ENCODE results near the gene PRRC2B. TPM values are rescaled to one million over a fixed set of nuclear protein-coding genes. Genes with fewer than 3 reads are reported as not detected.

The PRRC2B gene
- total and polyA plus RNA-seq, 8 donors: 26.3 to 251 (median 71.8) TPM

- Histone ChIP-seq H3K4me1 (peaks cover 65 to 95% (median 81%) of the 10 kb centered on the region in 4 donors), H3K27me3 (no peaks in the 10 kb centered on the region), H3K27ac (peak overlapping the region in 4 of 5 donors; percentile 15 to 73 (median 62)), H3K9me3 (no peaks in the 10 kb centered on the region), H3K36me3 (no peaks in the 10 kb centered on the region), H3K4me3 (no peak overlapping the region)
- TF ChIP-seq, protein P1, sequence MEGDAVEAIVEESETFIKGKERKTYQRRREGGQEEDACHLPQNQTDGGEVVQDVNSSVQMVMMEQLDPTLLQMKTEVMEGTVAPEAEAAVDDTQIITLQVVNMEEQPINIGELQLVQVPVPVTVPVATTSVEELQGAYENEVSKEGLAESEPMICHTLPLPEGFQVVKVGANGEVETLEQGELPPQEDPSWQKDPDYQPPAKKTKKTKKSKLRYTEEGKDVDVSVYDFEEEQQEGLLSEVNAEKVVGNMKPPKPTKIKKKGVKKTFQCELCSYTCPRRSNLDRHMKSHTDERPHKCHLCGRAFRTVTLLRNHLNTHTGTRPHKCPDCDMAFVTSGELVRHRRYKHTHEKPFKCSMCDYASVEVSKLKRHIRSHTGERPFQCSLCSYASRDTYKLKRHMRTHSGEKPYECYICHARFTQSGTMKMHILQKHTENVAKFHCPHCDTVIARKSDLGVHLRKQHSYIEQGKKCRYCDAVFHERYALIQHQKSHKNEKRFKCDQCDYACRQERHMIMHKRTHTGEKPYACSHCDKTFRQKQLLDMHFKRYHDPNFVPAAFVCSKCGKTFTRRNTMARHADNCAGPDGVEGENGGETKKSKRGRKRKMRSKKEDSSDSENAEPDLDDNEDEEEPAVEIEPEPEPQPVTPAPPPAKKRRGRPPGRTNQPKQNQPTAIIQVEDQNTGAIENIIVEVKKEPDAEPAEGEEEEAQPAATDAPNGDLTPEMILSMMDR (IDR thresholded peaks at IDR 0.05): no peak
- TF ChIP-seq POLR2AphosphoS5 (IDR thresholded peaks at IDR 0.05): no peak
- TF ChIP-seq POLR2A (IDR thresholded peaks at IDR 0.05): no peak
- no peak for TF ChIP-seq EP300 (IDR thresholded peaks at IDR 0.05)
- no peak for DNase-seq
- 14 to 37% (median 25%) methylated on average over 13 of the region's 13 CpGs for WGBS, 5 donors
- intact Hi-C loops (cut with DNase I; ENCODE audit: low total_unique reads): no loop called here
Observed at GRCh38 chr9:131420980-131421624, 27.2 kb downstream of the PRRC2B start.

DNA sequence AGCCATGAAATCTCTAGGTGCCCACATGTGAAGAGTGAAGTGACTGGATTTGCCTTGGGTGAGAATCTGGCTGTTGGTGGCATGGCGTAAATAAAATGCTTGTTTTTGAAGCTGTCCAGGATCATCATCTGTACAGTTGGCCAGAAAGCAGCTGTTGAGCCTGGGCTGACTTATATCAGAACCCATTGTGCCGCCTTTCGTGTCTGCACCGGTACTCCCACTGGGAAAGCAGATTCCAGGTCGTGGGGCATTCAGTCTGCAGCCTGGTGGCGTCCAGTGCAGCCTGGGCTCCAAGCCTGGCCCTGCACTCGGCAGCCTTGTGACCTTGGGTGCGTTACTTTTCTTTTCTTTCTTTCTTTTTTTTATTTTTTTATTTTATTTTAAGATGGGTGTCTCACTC, 27.8 kb downstream of the PRRC2B start:
- intact Hi-C loops (cut with DNase I; ENCODE audit: low total_unique reads): no loop called here
- Histone ChIP-seq H3K27me3 (no peaks in the 10 kb centered on the region), H3K9me3 (no peaks in the 10 kb centered on the region), H3K27ac (peak overlapping the region in 3 of 5 donors; percentile 58 to 73 (median 66)), H3K36me3 (no peaks in the 10 kb centered on the region), H3K4me1 (peaks cover 65 to 94% (median 78%) of the 10 kb centered on the region in 4 donors), H3K4me3 (no peak overlapping the region)
- TF ChIP-seq POLR2AphosphoS5 (IDR thresholded peaks at IDR 0.05): no peak
- no peak for TF ChIP-seq POLR2A (IDR thresholded peaks at IDR 0.05)
- 72 to 80% (median 77%) methylated on average over 8 of the region's 8 CpGs for WGBS, 5 donors
- no peak for DNase-seq

DNA sequence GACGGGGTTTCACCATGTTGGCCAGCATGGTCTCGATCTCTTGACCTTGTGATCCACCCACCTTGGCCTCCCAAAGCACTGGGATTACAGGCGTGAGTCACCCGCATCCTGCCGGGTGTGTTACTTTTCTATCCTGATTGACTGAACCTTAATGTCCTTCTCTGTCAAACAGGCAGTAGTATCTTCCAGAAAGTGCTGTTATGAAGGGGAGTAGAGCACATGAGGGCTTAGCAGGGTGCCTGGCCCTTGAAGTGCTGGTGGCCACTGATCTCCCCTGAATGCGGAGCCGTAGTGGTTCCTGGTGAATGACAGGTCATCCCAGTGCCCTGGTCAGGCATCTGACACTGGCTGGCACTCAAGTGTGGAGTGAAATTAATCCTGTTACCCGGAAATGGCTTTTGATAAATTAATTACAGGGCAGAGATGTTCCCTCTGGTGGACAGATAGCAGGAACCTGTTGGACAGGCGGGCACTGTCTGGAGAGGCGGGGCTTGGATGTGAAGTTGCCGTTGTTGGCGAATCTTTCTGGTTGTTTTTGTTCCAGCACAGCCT, 28.4 kb downstream of the PRRC2B start:
- no peak for DNase-seq
- peaks cover 62 to 94% (median 71%) of the 10 kb centered on the region in 4 donors for H3K4me1 ChIP-seq
- WGBS, 5 donors: 42 to 58% (median 48%) methylated on average over 12 of the region's 12 CpGs

DNA sequence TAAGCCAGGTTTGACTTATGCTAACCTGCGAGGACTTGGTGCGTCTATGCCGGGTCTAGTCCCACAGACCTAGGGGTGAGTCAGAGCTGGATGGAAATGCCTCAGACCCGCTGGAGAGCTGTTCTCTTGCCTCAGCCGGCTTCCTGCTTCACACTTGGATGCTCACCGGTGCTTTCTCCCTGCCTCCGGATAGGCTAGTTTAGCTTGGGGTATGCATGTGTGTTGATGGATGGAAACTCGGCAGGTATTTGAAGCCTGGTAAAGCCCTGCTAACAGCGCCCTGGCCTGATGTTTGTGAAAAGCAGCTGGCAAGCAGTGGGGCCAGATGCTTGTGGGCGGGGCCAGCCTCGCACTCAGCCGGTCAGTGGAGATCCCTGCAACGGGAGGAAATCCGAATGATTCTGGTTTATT, 29.3 kb downstream of the PRRC2B start:
- H3K36me3 ChIP-seq: no peaks in the 10 kb centered on the region
- no peaks in the 10 kb centered on the region for H3K27me3 ChIP-seq
- H3K9me3 ChIP-seq: no peaks in the 10 kb centered on the region
- H3K4me3 ChIP-seq: peak overlapping the region in 2 of 4 donors; percentile 7 to 11
- peak overlapping the region; percentile 22 to 73 (median 66) for H3K27ac ChIP-seq
- H3K4me1 ChIP-seq: peaks cover 55 to 92% (median 64%) of the 10 kb centered on the region in 4 donors
- 11 to 30% (median 16%) methylated on average over 11 to 14 of the region's 14 CpGs for WGBS, 5 donors
- peak; percentile 69 to 82 for DNase-seq
- intact Hi-C loops (cut with DNase I; ENCODE audit: low total_unique reads): no loop called here
- TF ChIP-seq POLR2A (IDR thresholded peaks at IDR 0.05) (no peak), EP300 (IDR thresholded peaks at IDR 0.05) (no peak), POLR2AphosphoS5 (IDR thresholded peaks at IDR 0.05) (peak in 1 of 3 donors; percentile 20)
- TF ChIP-seq, protein P1 (IDR thresholded peaks at IDR 0.05): no peak

More for the DNA sequence above, 28.4 kb downstream of the PRRC2B start:
- Histone ChIP-seq H3K9me3 (no peaks in the 10 kb centered on the region), H3K27me3 (no peaks in the 10 kb centered on the region), H3K4me3 (no peak overlapping the region), H3K27ac (peak overlapping the region; percentile 3 to 73 (median 66)), H3K36me3 (no peaks in the 10 kb centered on the region)
- TF ChIP-seq EP300 (IDR thresholded peaks at IDR 0.05): no peak
- no peak for TF ChIP-seq POLR2AphosphoS5 (IDR thresholded peaks at IDR 0.05)
- no peak for TF ChIP-seq POLR2A (IDR thresholded peaks at IDR 0.05)
- TF ChIP-seq, protein P1 (IDR thresholded peaks at IDR 0.05): peak in 1 of 7 experiments; percentile 14
- intact Hi-C loops (cut with DNase I; ENCODE audit: low total_unique reads): no loop called here

Data from stomach (tissue), 9 donors.